Duodenal mucosa (tissue), 2 donors: ENCODE data around the gene HERC3.

Experiments
- H3K27ac ChIP-seq: one replicate; pipeline ENCODE4 v1.7.0; 2013; ENCODE audit warnings: low read depth, low read length
- H3K27me3 ChIP-seq, 2 donors: one replicate each; pipeline ENCODE4 v1.7.0; 2013; ENCODE audit warnings: low read length in 2 of 2, control low read depth in 1 of 2; ENCODE audit not compliant: insufficient read depth in 2 of 2, control insufficient read depth in 1 of 2
- H3K36me3 ChIP-seq, 2 donors: one replicate each; pipeline ENCODE4 v1.7.0; 2013; ENCODE audit warnings: low read length in 2 of 2, control low read depth in 1 of 2; ENCODE audit not compliant: insufficient read depth in 2 of 2, control insufficient read depth in 1 of 2
- H3K4me1 ChIP-seq, 2 donors: one replicate each; pipeline ENCODE4 v1.7.0; 2013; ENCODE audit warnings: low read length in 2 of 2, control low read depth in 1 of 2; ENCODE audit not compliant: insufficient read depth in 2 of 2, control insufficient read depth in 1 of 2
- H3K4me3 ChIP-seq, 2 donors: one replicate each; pipeline ENCODE4 v1.7.0; 2013; ENCODE audit warnings: low read length in 2 of 2, low read depth in 1 of 2
- H3K9ac ChIP-seq, 2 donors: one replicate each; pipeline ENCODE4 v1.7.0; 2013; ENCODE audit warnings: low read length in 2 of 2, low read depth in 1 of 2
- H3K9me3 ChIP-seq, 2 donors: one replicate each; pipeline ENCODE4 v1.7.0; 2013; ENCODE audit warnings: low read length in 2 of 2, control low read depth in 1 of 2; ENCODE audit not compliant: control insufficient read depth in 1 of 2

The HERC3 gene

DNA sequence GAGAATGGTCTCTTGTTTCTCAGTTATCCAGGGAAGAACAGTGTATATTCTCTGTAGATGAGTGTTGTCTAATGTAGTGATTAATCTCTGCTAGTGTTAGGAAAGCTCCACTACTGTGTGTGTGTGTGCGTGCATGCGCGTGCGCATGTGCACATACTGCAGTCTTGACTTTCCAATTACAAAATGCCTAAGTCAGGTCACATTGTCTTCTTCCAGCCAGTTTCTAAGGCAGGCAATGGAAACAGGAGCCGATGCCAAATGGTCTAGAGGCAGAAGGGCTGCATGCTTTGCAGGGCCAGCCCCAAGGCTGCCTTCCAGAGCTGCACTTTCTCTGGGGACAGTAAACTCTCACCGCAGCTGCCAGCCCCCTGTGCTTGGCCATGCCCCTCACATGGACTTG, 135.9 kb downstream of the HERC3 start:
- Histone ChIP-seq H3K9me3 (no peaks in the 10 kb centered on the region), H3K27ac (no peak overlapping the region), H3K9ac (no peak overlapping the region), H3K4me3 (no peak overlapping the region), H3K4me1 (no peaks in the 10 kb centered on the region), H3K36me3 (peaks cover 42 to 71% of the 10 kb centered on the region in 2 donors), H3K27me3 (no peaks in the 10 kb centered on the region)

- no peaks in the 10 kb centered on the region for H3K4me1 ChIP-seq
- peaks cover 35 to 68% of the 10 kb centered on the region in 2 donors for H3K36me3 ChIP-seq
- no peak overlapping the region for H3K9ac ChIP-seq
- no peaks in the 10 kb centered on the region for H3K27me3 ChIP-seq
- H3K27ac ChIP-seq = no peak overlapping the region
- H3K9me3 ChIP-seq = no peaks in the 10 kb centered on the region
- no peak overlapping the region for H3K4me3 ChIP-seq
These were observed 137.0 kb downstream of the HERC3 start for GRCh38 chr4:88729146-88729760.

- no peaks in the 10 kb centered on the region for H3K4me1 ChIP-seq
- H3K27ac ChIP-seq = no peak overlapping the region
- H3K9me3 ChIP-seq = no peaks in the 10 kb centered on the region
- no peak overlapping the region for H3K4me3 ChIP-seq
- no peaks in the 10 kb centered on the region for H3K27me3 ChIP-seq
- peaks cover 38 to 69% of the 10 kb centered on the region in 2 donors for H3K36me3 ChIP-seq
- no peak overlapping the region for H3K9ac ChIP-seq
These were observed 138.5 kb downstream of the HERC3 start for GRCh38 chr4:88730811-88731210.

DNA sequence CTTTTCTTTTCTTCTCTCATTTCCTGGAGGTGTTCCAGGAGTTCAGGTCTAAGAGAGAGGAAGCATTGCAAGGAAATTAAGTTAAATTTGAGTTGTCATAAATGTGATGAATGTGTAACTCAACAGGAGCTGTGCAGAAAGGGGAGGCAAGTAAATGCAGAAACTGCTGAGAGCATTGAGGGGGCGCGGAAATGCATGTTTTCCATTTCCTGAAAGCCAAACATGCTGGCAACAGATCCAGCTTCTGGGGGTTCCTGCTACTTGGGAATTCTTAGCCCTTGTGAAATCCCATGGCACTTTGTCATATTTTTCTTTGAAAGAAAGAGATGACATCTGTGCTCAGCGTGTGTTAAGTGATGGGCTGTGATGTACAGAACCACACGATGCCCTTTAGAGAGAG, 139.1 kb downstream of the HERC3 start:
- peaks cover 0 to 4% of the 10 kb centered on the region in 2 donors for H3K4me1 ChIP-seq
- H3K9ac ChIP-seq = no peak overlapping the region
- H3K27me3 ChIP-seq = no peaks in the 10 kb centered on the region
- H3K27ac ChIP-seq = no peak overlapping the region
- no peaks in the 10 kb centered on the region for H3K9me3 ChIP-seq
- H3K36me3 ChIP-seq = peaks cover 43 to 68% of the 10 kb centered on the region in 2 donors
- H3K4me3 ChIP-seq = no peak overlapping the region

- H3K27me3 ChIP-seq = no peaks in the 10 kb centered on the region
- H3K9me3 ChIP-seq = no peaks in the 10 kb centered on the region
- no peak overlapping the region for H3K27ac ChIP-seq
- peaks cover 5 to 14% of the 10 kb centered on the region in 2 donors for H3K4me1 ChIP-seq
- H3K36me3 ChIP-seq = peaks cover 36 to 61% of the 10 kb centered on the region in 2 donors
- H3K4me3 ChIP-seq = no peak overlapping the region
- H3K9ac ChIP-seq = no peak overlapping the region
These were observed 140.6 kb downstream of the HERC3 start for GRCh38 chr4:88732714-88733368.

- no peak overlapping the region for H3K27ac ChIP-seq
- no peak overlapping the region for H3K4me3 ChIP-seq
- H3K27me3 ChIP-seq = no peaks in the 10 kb centered on the region
- peaks cover 37 to 61% of the 10 kb centered on the region in 2 donors for H3K36me3 ChIP-seq
- H3K9ac ChIP-seq = no peak overlapping the region
- peaks cover 12 to 23% of the 10 kb centered on the region in 2 donors for H3K4me1 ChIP-seq
- no peaks in the 10 kb centered on the region for H3K9me3 ChIP-seq
These were observed 142.2 kb downstream of the HERC3 start for GRCh38 chr4:88734403-88734949.

GRCh38 chr4:88735564-88735963, 143.3 kb downstream of the HERC3 start:
- Histone ChIP-seq H3K9ac (no peak overlapping the region), H3K27ac (no peak overlapping the region), H3K4me1 (peaks cover 17 to 23% of the 10 kb centered on the region in 2 donors), H3K4me3 (no peak overlapping the region), H3K9me3 (no peaks in the 10 kb centered on the region), H3K36me3 (peaks cover 36 to 62% of the 10 kb centered on the region in 2 donors), H3K27me3 (no peaks in the 10 kb centered on the region)

GRCh38 chr4:88736264-88736663, 144.0 kb downstream of the HERC3 start:
- H3K27me3 ChIP-seq = no peaks in the 10 kb centered on the region
- peaks cover 39 to 63% of the 10 kb centered on the region in 2 donors for H3K36me3 ChIP-seq
- no peak overlapping the region for H3K4me3 ChIP-seq
- no peak overlapping the region for H3K27ac ChIP-seq
- no peak overlapping the region for H3K9ac ChIP-seq
- H3K4me1 ChIP-seq = peaks cover 17 to 23% of the 10 kb centered on the region in 2 donors
- H3K9me3 ChIP-seq = no peaks in the 10 kb centered on the region

DNA sequence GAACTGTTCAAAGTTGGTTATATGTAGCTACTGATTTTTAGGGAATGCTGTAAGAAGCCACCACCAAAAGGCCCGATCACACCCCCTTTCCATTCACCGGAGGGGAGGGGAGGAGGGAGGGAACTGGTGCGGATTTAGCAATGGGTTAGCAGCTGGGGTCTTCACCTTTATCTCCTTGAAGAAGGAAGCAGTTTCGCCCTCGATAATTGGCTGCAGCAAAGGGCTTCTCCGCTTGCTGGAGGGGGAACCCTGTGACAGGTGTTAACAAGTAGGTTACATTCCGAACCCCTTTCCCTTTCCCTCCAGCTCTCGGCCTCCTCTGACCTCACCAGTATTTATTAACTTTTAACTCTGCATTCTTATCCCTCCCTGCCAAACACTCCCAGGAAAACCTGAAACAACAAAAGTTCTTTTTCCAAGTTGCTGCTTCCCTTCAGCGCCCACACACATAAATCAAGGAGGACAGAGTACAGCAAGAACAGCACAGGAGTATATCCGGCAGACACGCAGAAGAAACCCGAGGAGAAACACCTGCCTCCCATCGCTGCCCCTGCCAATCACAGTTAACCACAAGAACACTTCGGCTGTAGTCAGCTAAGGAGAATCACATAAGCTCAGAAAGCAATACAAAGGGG, 145.1 kb downstream of the HERC3 start:
- Histone ChIP-seq H3K4me1 (peaks cover 17 to 23% of the 10 kb centered on the region in 2 donors), H3K27ac (no peak overlapping the region)

DNA sequence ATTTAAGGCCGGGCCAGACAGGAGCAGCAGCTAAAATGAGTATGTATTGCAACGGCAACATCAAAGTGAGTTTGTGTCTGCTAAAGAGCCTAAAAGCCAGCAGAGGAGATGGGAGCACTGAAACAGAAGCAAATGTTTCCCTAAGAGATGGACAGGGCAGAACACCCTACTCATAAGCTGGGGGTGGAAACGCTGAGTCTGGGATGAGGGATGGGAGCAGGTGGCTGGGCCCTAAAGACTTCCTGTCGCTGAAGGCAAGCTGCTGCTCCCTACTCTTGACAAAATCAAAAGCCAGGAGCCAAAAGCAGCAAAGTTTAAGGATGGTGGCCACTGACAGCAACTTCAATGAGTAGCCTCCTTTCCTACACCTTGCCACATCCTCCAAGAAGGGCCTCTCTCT, 145.9 kb downstream of the HERC3 start:
- Histone ChIP-seq H3K4me1 (peaks cover 17 to 23% of the 10 kb centered on the region in 2 donors), H3K4me3 (peak overlapping the region in 1 of 2 donors; percentile 27), H3K27me3 (no peaks in the 10 kb centered on the region), H3K27ac (no peak overlapping the region), H3K9ac (no peak overlapping the region), H3K9me3 (no peaks in the 10 kb centered on the region), H3K36me3 (peaks cover 37 to 51% of the 10 kb centered on the region in 2 donors)

More for the DNA sequence above, 145.1 kb downstream of the HERC3 start:
- Histone ChIP-seq H3K27me3 (no peaks in the 10 kb centered on the region), H3K9ac (peak overlapping the region in 1 of 2 donors; percentile 5), H3K4me3 (peak overlapping the region in 1 of 2 donors; percentile 27), H3K9me3 (no peaks in the 10 kb centered on the region), H3K36me3 (peaks cover 37 to 55% of the 10 kb centered on the region in 2 donors)
